Breast epithelium (tissue), 4 donors: Measurements from ENCODE around the gene FNDC3B. TPM values are rescaled to one million over a fixed set of nuclear protein-coding genes. Genes with fewer than 3 reads are reported as not detected.

Source experiments
- DNase-seq, 2 donors: peaks; one replicate each; pipeline ENCODE4 v3.0.0-alpha.2; 2019; ENCODE audit warnings: low spot score in 2 of 2
- H3K27ac ChIP-seq, 2 donors: fragments of 200-600 bp; sonication (generic) in 1 of 2; one replicate each; pipeline ENCODE4 v1.5.1; 2016 to 2019; ENCODE audit warnings: mild to moderate bottlenecking in 1 of 2
- H3K27me3 ChIP-seq, 2 donors: fragments of 200-600 bp; sonication (generic) in 1 of 2; one replicate each; pipeline versions ENCODE4 v1.5.1 to v1.6.0; 2017 to 2019; ENCODE audit warnings: control low read depth in 1 of 2, mild to moderate bottlenecking in 1 of 2
- H3K36me3 ChIP-seq: fragments of 200-600 bp; one replicate; pipeline ENCODE4 v1.5.1; 2019
- H3K4me1 ChIP-seq, 2 donors: fragments of 200-600 bp; sonication (generic); one replicate each; pipeline ENCODE4 v1.5.1; 2016 to 2019; ENCODE audit warnings: control low read depth in 1 of 2
- H3K4me3 ChIP-seq, 3 donors: fragments of 200-600 bp; sonication (generic); 1 replicate in 2 of 3; 2 replicates in 1 of 3; pipeline ENCODE4 v1.5.1; 2016 to 2019; ENCODE audit warnings: mild to moderate bottlenecking in 3 of 3, moderate library complexity in 2 of 3
- H3K9me3 ChIP-seq, 2 donors: fragments of 200-600 bp; sonication (generic) in 1 of 2; one replicate each; pipeline ENCODE4 v1.5.1; 2016 to 2019; ENCODE audit warnings: control low read depth in 1 of 2
- CTCF ChIP-seq, 3 donors: fragments of 450-650 bp; IDR thresholded peaks; one replicate each; pipeline ENCODE4 v1.5.1; 2016 to 2017; ENCODE audit warnings: antibody characterized with exemption in 3 of 3, mild to moderate bottlenecking in 3 of 3, moderate library complexity in 3 of 3
- POLR2A ChIP-seq: fragments of 450-650 bp; IDR thresholded peaks from one replicate; pipeline ENCODE4 v1.6.1; 2016; ENCODE audit warnings: antibody characterized with exemption, mild to moderate bottlenecking, moderate library complexity
- POLR2AphosphoS5 ChIP-seq, 3 donors: sonication (generic); formaldehyde crosslinking; IDR thresholded peaks; one replicate each; pipeline ENCODE4 v1.6.1; 2017; ENCODE audit warnings: antibody characterized with exemption in 3 of 3
- intact Hi-C: fragments of 100-400 bp; cut with DNase I; formaldehyde crosslinking; loops from one replicate; pipeline ENCODE4 v1.15.1; 2023; ENCODE audit warnings: low total_unique reads
- total RNA-seq, 3 donors: library from RNA; depleted of rRNA; stranded (reverse); fragments of >200 nt; gene quantifications; one replicate each; pipeline ENCODE4 v1.1.0, GENCODE V29; 2016

The FNDC3B gene
- total RNA-seq, 3 donors from 2014 or later = 131 to 172 (median 149) TPM

- H3K9me3 ChIP-seq = no peaks in the 10 kb centered on the region
- no peak overlapping the region for H3K27ac ChIP-seq
- no peaks in the 10 kb centered on the region for H3K36me3 ChIP-seq
- TF ChIP-seq POLR2AphosphoS5 (IDR thresholded peaks at IDR 0.05) = no peak
- no peak for TF ChIP-seq POLR2A
- TF ChIP-seq CTCF (IDR thresholded peaks at IDR 0.05) = no peak
- intact Hi-C loops = no loop called here
- H3K4me3 ChIP-seq = no peak overlapping the region
- H3K27me3 ChIP-seq = no peaks in the 10 kb centered on the region
- peak in 1 of 2 donors; percentile 43 for DNase-seq
- no peaks in the 10 kb centered on the region for H3K4me1 ChIP-seq
These were observed 330.3 kb downstream of the FNDC3B start for GRCh38 chr3:172369590-172370259.

- H3K4me1 ChIP-seq = no peaks in the 10 kb centered on the region
- no peaks in the 10 kb centered on the region for H3K9me3 ChIP-seq
- TF ChIP-seq POLR2AphosphoS5 (IDR thresholded peaks at IDR 0.05) (no peak), CTCF (IDR thresholded peaks at IDR 0.05) (no peak), POLR2A (no peak)
- intact Hi-C loops = no loop called here
- no peak overlapping the region for H3K4me3 ChIP-seq
- DNase-seq = no peak
- no peaks in the 10 kb centered on the region for H3K36me3 ChIP-seq
- H3K27ac ChIP-seq = no peak overlapping the region
- H3K27me3 ChIP-seq = no peaks in the 10 kb centered on the region
These were observed 331.0 kb downstream of the FNDC3B start for GRCh38 chr3:172370419-172370818.

GRCh38 chr3:172371544-172371943 is 332.2 kb downstream of the FNDC3B start:
- Histone ChIP-seq H3K4me1 (no peaks in the 10 kb centered on the region), H3K4me3 (no peak overlapping the region), H3K27ac (no peak overlapping the region), H3K9me3 (no peaks in the 10 kb centered on the region), H3K27me3 (no peaks in the 10 kb centered on the region), H3K36me3 (no peaks in the 10 kb centered on the region)
- TF ChIP-seq POLR2A (no peak), CTCF (IDR thresholded peaks at IDR 0.05) (no peak), POLR2AphosphoS5 (IDR thresholded peaks at IDR 0.05) (no peak)
- intact Hi-C loops = no loop called here
- no peak for DNase-seq

GRCh38 chr3:172372895-172373294 is 333.5 kb downstream of the FNDC3B start:
- Histone ChIP-seq H3K4me1 (no peaks in the 10 kb centered on the region), H3K4me3 (no peak overlapping the region), H3K27me3 (no peaks in the 10 kb centered on the region), H3K27ac (no peak overlapping the region), H3K9me3 (no peaks in the 10 kb centered on the region), H3K36me3 (no peaks in the 10 kb centered on the region)
- intact Hi-C loops = no loop called here
- DNase-seq = no peak
- no peak for TF ChIP-seq CTCF (IDR thresholded peaks at IDR 0.05)
- no peak for TF ChIP-seq POLR2AphosphoS5 (IDR thresholded peaks at IDR 0.05)
- no peak for TF ChIP-seq POLR2A

- H3K27ac ChIP-seq = no peak overlapping the region
- no peak overlapping the region for H3K4me3 ChIP-seq
- H3K4me1 ChIP-seq = no peaks in the 10 kb centered on the region
- H3K27me3 ChIP-seq = no peaks in the 10 kb centered on the region
- TF ChIP-seq POLR2AphosphoS5 (IDR thresholded peaks at IDR 0.05) (no peak), CTCF (IDR thresholded peaks at IDR 0.05) (no peak)
- intact Hi-C loops = no loop called here
- H3K36me3 ChIP-seq = peaks cover 1% of the 10 kb centered on the region
- no peaks in the 10 kb centered on the region for H3K9me3 ChIP-seq
- no peak for DNase-seq
These were observed 334.5 kb downstream of the FNDC3B start for GRCh38 chr3:172373912-172374311.
